ENCODE results near the gene THAP6.
"Not testable (repeated sequence)": the region's sequence is repeated elsewhere in the genome, so short reads cannot be mapped to it uniquely, and the experiment has no call there.

The THAP6 gene

GRCh38 chr4:75527482-75527881 is 13.2 kb downstream of the THAP6 start:
- no peak for DNase-seq

GRCh38 chr4:75530556-75531322 is 16.5 kb downstream of the THAP6 start:
- DNase-seq = no peak

- not testable (repeated sequence) for DNase-seq
Observed at GRCh38 chr4:75531536-75532143, 17.4 kb downstream of the THAP6 start.

GRCh38 chr4:75533339-75533887 is 19.1 kb downstream of the THAP6 start:
- DNase-seq = not testable (repeated sequence)

- DNase-seq = not testable (repeated sequence)
Observed at GRCh38 chr4:75533926-75534325, 19.7 kb downstream of the THAP6 start.

GRCh38 chr4:75537308-75537707 is 23.0 kb downstream of the THAP6 start:
- DNase-seq = not testable (repeated sequence)

GRCh38 chr4:75542824-75543223 is 28.6 kb downstream of the THAP6 start:
- DNase-seq = no peak

GRCh38 chr4:75544220-75544619 is 29.9 kb downstream of the THAP6 start:
- not testable (repeated sequence) for DNase-seq

GRCh38 chr4:75544870-75545269 is 30.6 kb downstream of the THAP6 start:
- no peak for DNase-seq

GRCh38 chr4:75545526-75545925 is 31.3 kb downstream of the THAP6 start:
- DNase-seq = no peak

- no peak for DNase-seq
Observed at GRCh38 chr4:75547647-75548387, 33.5 kb downstream of the THAP6 start.

GRCh38 chr4:75549019-75549418 is 34.7 kb downstream of the THAP6 start:
- DNase-seq = no peak

GRCh38 chr4:75552452-75552851 is 38.2 kb downstream of the THAP6 start:
- no peak for DNase-seq

- DNase-seq = no peak
Observed at GRCh38 chr4:75555294-75556164, 41.3 kb downstream of the THAP6 start, which contains the start of gene ODAPH. ODAPH (plus strand) TSS chr4:75556066; CDS start chr4:75556083, 17 bp downstream.

GRCh38 chr4:75557696-75558095 is 43.4 kb downstream of the THAP6 start:
- DNase-seq = no peak

- DNase-seq = no peak
Observed at GRCh38 chr4:75561789-75562188, 47.5 kb downstream of the THAP6 start.

GRCh38 chr4:75564023-75564422 is 49.8 kb downstream of the THAP6 start:
- DNase-seq = no peak

- no peak for DNase-seq
Observed at GRCh38 chr4:75565481-75565880, 51.2 kb downstream of the THAP6 start.

- DNase-seq = no peak
Observed at GRCh38 chr4:75566911-75567310, 52.6 kb downstream of the THAP6 start.

GRCh38 chr4:75567725-75568124 is 53.5 kb downstream of the THAP6 start:
- DNase-seq = no peak
